Measurements from ENCODE around the gene SEC31B. TPM values are rescaled to one million over a fixed set of nuclear protein-coding genes. Genes with fewer than 3 reads are reported as not detected.
A peak's percentile ranks its signal among the peaks of the same experiment; 100 is the strongest.

SEC31B gene
- total RNA-seq, 8 experiments from 2014 or later, result 3.0 to 24.0 (median 6.4) TPM

DNA sequence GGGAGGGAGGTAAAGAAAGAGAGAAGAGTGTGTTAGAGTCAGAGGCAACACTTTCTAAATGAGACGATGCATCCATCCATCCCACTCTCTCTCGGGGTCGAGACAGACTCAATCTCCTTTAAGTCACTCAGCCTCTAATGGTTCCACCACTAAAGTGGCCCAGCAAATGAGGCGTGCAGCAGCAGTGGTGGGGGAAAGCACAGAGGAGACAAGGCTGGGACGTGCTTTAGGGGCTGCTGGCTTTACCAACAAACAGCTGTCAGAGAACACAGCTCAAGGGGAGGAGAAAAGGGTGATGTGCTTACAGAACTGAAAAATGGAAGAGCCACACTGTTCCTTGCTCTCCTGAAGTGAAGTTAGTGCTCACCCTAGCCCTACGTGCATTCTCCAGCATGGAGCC, 4.5 kb upstream of the SEC31B start:
- Histone ChIP-seq H3K4me3 (no peak overlapping the region), H3K27ac (no peak overlapping the region), H3K4me1 (replicated peaks in 1 of 2) (peaks cover 10 to 16% of the 10 kb centered on the region in 2 donors)
- in situ Hi-C loops (cut with MboI; ENCODE audit: low pct_unique_long_range_greater_than_20kb in 2 of 9, low sequenced_read_pairs in 9 of 9, unreplicated experiment in 9 of 9), result loop anchor here in 2 of 9 experiments (25.0 kb wide), 1 partner anchor 187 kb away; the partner anchor contains the start of genes PKD2L1 (in 2 of the 2) and SCD (in 2 of the 2)
- no peak for ATAC-seq (replicated peaks in 6 of 8)
- WGBS, 10 experiments, result 20 to 86% (median 80%) methylated on average over 1 of the region's 6 CpGs; no CpG with 5 or more reads in 7 of the 10 experiments

DNA sequence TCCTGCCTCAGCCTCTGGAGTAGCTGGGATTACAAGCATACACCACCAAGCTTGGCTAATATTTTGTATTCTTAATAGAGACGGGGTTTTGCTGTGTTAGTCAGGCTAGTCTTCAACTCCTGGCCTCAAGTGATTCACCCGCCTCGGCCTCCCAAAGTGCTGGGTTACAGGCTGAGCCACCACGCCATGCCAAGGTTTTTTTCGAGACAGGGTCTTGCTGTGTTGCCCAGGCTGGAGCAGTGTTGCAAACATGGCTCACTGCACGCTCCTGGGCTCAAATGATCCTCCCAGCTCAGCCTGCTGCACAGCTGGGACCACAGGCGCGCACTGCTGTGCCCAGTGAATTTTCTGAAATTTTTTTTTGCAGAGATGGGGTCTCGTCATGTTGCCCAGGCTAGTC, 3.3 kb upstream of the SEC31B start:
- in situ Hi-C loops (cut with MboI; ENCODE audit: low pct_unique_long_range_greater_than_20kb in 2 of 9, low sequenced_read_pairs in 9 of 9, unreplicated experiment in 9 of 9), result loop anchor here in 2 of 9 experiments (25.0 kb wide), 1 partner anchor 186 kb away; the partner anchor contains the start of genes PKD2L1 (in 2 of the 2) and SCD (in 2 of the 2)
- H3K27ac ChIP-seq, result no peak overlapping the region
- 94 to 100% (median 100%) methylated on average over 1 to 8 of the region's 9 CpGs; no CpG with 5 or more reads in 6 of the 10 experiments for WGBS, 10 experiments
- no peak overlapping the region for H3K4me3 ChIP-seq
- ATAC-seq (replicated peaks in 6 of 8), result no peak
- peaks cover 7 to 8% of the 10 kb centered on the region in 2 donors for H3K4me1 ChIP-seq (replicated peaks in 1 of 2)

DNA sequence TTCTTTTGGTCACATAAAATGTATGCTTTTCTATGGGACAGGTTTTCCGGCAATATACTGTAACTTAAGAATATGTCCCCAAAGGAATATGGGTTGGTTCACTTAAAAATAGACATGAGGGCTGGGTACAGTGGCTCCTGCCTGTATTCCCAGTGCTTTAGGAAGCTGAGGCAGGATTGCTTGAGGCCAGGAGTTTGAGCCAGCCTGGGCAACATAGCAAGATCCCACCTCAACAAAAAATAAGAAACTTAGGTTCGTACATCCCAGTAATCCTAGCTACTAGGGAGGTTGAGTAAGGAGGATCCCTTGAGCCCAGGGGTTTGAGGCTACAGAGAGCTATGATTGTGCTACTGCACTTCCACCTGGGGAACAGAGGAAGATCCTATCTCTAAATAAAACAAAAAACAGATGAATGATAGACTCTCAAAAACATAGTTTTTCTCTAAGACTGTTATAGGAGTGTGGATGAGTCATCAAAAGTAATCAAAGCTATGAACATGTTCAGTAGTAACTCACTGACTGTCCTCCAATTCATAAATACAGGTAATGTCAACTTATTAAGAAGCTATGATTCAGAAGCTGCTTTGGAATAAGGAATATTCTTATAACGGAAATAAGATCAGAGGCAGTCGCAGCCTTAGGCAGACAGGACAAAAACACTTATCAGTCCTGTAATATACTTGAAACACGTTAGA, 2.6 kb upstream of the SEC31B start:
- Histone ChIP-seq H3K27ac (no peak overlapping the region), H3K4me3 (no peak overlapping the region), H3K4me1 (replicated peaks in 1 of 2) (peaks cover 4 to 7% of the 10 kb centered on the region in 2 donors)
- in situ Hi-C loops (cut with MboI; ENCODE audit: low pct_unique_long_range_greater_than_20kb in 2 of 9, low sequenced_read_pairs in 9 of 9, unreplicated experiment in 9 of 9), result loop anchor here in 2 of 9 experiments (25.0 kb wide), 1 partner anchor 185 kb away; the partner anchor contains the start of genes PKD2L1 (in 2 of the 2) and SCD (in 2 of the 2)
- ATAC-seq (replicated peaks in 6 of 8), result no peak
- 63 to 100% (median 93%) methylated on average over 2 to 5 of the region's 5 CpGs; no CpG with 5 or more reads in 2 of the 10 experiments for WGBS, 10 experiments

DNA sequence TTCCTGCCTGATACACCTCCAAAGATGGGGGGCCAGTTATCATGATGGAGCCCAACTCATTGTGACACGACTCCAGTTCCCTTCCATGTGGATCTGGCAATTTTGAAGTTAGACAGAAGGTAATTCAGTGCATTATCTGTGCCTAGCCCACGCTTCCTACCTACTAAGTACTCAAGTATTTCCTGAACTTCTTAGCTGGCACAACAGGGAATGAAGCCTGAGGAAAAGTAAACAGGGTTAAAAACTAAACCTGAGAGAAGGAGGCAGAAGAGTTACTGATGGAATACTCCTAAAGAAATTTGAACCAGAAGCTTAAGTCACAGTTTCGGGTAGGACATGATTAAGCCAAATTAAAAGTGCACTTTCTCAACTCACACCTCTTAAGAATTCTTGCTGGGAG, 1.1 kb upstream of the SEC31B start:
- in situ Hi-C loops (cut with MboI; ENCODE audit: low pct_unique_long_range_greater_than_20kb in 2 of 9, low sequenced_read_pairs in 9 of 9, unreplicated experiment in 9 of 9), result loop anchor here in 2 of 9 experiments (25.0 kb wide), 1 partner anchor 184 kb away; the partner anchor contains the start of genes PKD2L1 (in 2 of the 2) and SCD (in 2 of the 2)

DNA sequence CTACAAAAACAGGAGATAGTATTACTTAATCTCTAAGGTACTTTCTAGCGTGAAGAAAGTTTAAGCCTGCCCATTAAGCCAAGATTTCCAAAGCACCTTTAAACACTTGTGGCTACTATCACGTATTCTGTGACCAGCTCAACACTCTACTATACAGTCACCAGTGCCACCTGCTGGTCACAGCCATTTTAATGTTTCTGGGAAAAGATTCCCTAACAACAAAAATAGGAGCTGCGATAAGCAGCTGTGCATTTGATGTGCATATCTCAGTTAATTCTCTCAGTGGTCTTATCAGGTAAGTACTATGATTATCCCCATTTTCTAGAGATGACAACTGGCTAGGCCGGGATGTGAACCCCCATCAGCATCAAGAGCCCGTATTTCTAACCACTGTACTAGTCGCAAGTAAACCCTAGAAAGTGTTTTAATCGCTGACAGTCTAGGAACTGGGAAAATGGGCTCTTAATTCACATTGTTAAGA, 860 bp downstream of the SEC31B start:
- in situ Hi-C loops (cut with MboI; ENCODE audit: low pct_unique_long_range_greater_than_20kb in 2 of 9, low sequenced_read_pairs in 9 of 9, unreplicated experiment in 9 of 9), result loop anchor here in 2 of 9 experiments (10.0 to 25.0 kb wide), 2 partner anchors 84 to 182 kb away; partner anchors contain the start of genes PKD2L1 (in 2 of the 2) and SCD (in 2 of the 2)
- H3K4me3 ChIP-seq, result peak overlapping the region; percentile 33 to 53 (median 37)
- no peak overlapping the region for H3K27ac ChIP-seq
- 4 to 21% (median 14%) methylated on average over 1 to 7 of the region's 7 CpGs; no CpG with 5 or more reads in 2 of the 10 experiments for WGBS, 10 experiments
- ATAC-seq (replicated peaks in 6 of 8), result peak; percentile 46 to 79 (median 58)
- H3K4me1 ChIP-seq (replicated peaks in 1 of 2), result peaks cover 4 to 7% of the 10 kb centered on the region in 2 donors

More for the DNA sequence above, 1.1 kb upstream of the SEC31B start:
- Histone ChIP-seq H3K4me3 (no peak overlapping the region), H3K4me1 (replicated peaks in 1 of 2) (peaks cover 4 to 7% of the 10 kb centered on the region in 2 donors), H3K27ac (no peak overlapping the region)
- no peak for ATAC-seq (replicated peaks in 6 of 8)
- 49 to 100% (median 86%) methylated on average over 1 to 3 of the region's 3 CpGs; no CpG with 5 or more reads in 2 of the 10 experiments for WGBS, 10 experiments

DNA sequence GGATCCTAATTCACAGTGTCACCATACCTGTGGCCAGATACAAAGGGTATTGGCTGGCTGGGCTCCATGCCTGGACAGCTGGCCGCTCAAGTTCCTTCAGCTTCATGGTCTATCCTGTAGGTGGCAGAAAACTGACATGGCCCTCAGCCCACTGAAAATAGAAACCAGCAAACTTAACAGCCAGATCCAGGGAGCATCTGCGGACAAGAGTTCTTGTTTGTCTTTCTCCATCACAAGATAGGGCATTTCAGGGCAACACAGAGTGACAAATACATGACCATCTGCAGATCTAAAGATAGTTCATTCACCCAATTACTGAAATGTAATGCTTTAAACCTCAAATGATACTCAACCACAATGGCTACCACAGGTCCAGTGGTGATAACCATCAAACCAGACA, 2.8 kb downstream of the SEC31B start:
- H3K4me1 ChIP-seq (replicated peaks in 1 of 2), result peaks cover 4 to 7% of the 10 kb centered on the region in 2 donors
- no peak overlapping the region for H3K27ac ChIP-seq
- ATAC-seq (replicated peaks in 6 of 8), result no peak
- WGBS, 10 experiments, result 55 to 100% (median 83%) methylated on average over 1 to 2 of the region's 2 CpGs; no CpG with 5 or more reads in 4 of the 10 experiments
- in situ Hi-C loops (cut with MboI; ENCODE audit: low pct_unique_long_range_greater_than_20kb in 2 of 9, low sequenced_read_pairs in 9 of 9, unreplicated experiment in 9 of 9), result loop anchor here in 2 of 9 experiments (10.0 to 25.0 kb wide), 2 partner anchors 82 to 180 kb away; partner anchors contain the start of genes PKD2L1 (in 2 of the 2) and SCD (in 2 of the 2)
- H3K4me3 ChIP-seq, result no peak overlapping the region

DNA sequence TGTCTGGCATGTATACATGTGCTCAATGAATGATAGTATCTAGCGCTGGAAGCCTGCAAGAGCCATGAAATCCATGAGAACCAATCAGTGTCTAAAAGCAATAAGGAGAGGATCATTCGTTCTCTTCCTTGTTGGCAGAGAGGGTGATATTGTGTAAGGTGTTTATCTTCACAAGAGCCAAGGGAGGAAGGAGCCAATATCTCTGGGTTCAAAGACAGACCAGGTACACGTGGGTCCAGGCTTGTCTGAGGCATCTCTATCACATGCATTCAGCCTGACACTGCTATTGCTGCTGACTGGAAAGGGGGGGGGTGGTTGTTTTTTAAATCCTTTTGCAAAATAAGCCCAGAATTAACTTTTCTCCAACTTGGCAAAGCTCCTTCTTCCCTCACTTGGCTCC, 4.0 kb downstream of the SEC31B start:
- Histone ChIP-seq H3K4me3 (no peak overlapping the region), H3K27ac (no peak overlapping the region), H3K4me1 (replicated peaks in 1 of 2) (peaks cover 4 to 7% of the 10 kb centered on the region in 2 donors)
- ATAC-seq (replicated peaks in 6 of 8), result no peak
- 40 to 100% (median 87%) methylated on average over 1 to 3 of the region's 3 CpGs; no CpG with 5 or more reads in 3 of the 10 experiments for WGBS, 10 experiments
- in situ Hi-C loops (cut with MboI; ENCODE audit: low pct_unique_long_range_greater_than_20kb in 2 of 9, low sequenced_read_pairs in 9 of 9, unreplicated experiment in 9 of 9), result loop anchor here in 2 of 9 experiments (10.0 to 25.0 kb wide), 2 partner anchors 81 to 178 kb away; partner anchors contain the start of genes PKD2L1 (in 2 of the 2) and SCD (in 2 of the 2)

DNA sequence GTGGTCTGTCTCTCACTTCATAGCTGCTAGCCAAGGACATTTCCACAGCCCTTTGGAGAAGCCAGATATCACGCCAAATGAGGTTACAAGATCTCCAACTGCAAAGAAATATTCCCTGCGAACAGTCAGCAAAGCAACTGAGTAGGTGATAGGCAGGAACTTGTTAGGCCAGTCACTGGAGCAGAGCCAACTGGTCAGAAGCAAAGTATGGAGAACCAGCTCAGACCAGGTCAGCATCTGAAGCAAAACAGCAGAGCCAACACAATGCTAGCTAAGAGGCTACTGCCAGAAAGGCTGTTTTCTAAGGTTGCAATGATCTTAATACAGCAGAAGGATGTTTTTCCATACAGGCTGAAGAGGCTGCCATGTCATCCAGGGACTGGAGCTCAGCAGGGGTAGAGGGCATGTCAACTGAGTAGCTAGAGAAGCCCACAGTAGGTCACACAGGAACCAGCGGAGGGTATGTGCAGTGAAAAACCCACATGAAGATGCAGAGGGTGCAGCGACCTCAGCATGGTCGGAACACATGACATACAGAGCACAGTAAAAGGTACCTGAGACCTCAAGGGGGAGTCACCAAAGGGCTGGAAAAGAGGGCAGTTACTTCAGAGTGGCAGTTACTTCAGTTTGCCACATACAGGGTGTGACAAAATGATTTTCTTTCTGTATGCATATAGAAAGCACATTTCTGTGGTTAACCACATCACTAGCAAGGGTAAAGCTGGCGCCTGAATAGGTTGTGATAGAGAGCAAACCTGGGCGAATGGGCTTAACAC, 8.9 kb downstream of the SEC31B start:
- Histone ChIP-seq H3K4me1 (replicated peaks in 1 of 2) (no peaks in the 10 kb centered on the region), H3K4me3 (no peak overlapping the region), H3K27ac (no peak overlapping the region)
- WGBS, 10 experiments, result 20 to 100% (median 85%) methylated on average over 1 to 6 of the region's 7 CpGs; no CpG with 5 or more reads in 1 of the 10 experiments
- peak in 2 of 8 experiments; percentile 4 to 14 for ATAC-seq (replicated peaks in 6 of 8)
- in situ Hi-C loops (cut with MboI; ENCODE audit: low pct_unique_long_range_greater_than_20kb in 2 of 9, low sequenced_read_pairs in 9 of 9, unreplicated experiment in 9 of 9), result loop anchor here in 2 of 9 experiments (10.0 to 25.0 kb wide), 2 partner anchors 76 to 173 kb away; partner anchors contain the start of genes PKD2L1 (in 2 of the 2) and SCD (in 2 of the 2)

DNA sequence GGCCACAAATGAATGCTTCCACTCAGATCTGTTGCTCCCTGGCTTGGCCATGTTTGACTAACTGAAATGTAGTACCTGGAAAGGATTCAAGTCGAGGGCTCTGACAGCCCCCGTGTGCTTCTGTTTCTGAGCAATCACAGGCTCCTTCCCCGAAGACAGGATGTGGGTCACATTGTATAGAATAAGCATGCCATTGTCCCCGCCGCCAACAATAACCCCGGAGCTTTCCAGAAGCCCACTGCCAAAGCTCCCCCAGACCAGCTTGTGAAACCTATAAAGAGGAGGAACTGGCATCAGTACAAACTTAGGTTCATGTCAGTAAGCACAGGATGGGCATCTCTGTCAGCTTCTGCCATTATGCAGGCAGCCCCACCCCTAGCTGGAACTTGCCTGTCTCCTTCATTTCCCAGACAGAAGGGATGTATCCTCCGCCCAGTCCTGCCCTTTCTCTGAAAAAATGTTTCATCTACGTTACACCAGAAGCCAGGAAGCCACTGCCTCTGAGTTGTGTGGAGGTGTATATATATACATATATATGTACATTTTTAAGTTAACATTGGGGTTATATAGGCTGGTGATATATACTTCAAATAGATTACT, 10.3 kb downstream of the SEC31B start:
- ATAC-seq (replicated peaks in 6 of 8), result peak in 2 of 8 experiments; percentile 88 to 89
- Histone ChIP-seq H3K27ac (no peak overlapping the region), H3K4me3 (no peak overlapping the region), H3K4me1 (replicated peaks in 1 of 2) (no peaks in the 10 kb centered on the region)
- in situ Hi-C loops (cut with MboI; ENCODE audit: low pct_unique_long_range_greater_than_20kb in 2 of 9, low sequenced_read_pairs in 9 of 9, unreplicated experiment in 9 of 9), result loop anchor here in 2 of 9 experiments (25.0 kb wide), 1 partner anchor 172 kb away; the partner anchor contains the start of genes PKD2L1 (in 2 of the 2) and SCD (in 2 of the 2)
- WGBS, 10 experiments, result 30 to 100% (median 75%) methylated on average over 2 to 5 of the region's 8 CpGs; no CpG with 5 or more reads in 2 of the 10 experiments

DNA sequence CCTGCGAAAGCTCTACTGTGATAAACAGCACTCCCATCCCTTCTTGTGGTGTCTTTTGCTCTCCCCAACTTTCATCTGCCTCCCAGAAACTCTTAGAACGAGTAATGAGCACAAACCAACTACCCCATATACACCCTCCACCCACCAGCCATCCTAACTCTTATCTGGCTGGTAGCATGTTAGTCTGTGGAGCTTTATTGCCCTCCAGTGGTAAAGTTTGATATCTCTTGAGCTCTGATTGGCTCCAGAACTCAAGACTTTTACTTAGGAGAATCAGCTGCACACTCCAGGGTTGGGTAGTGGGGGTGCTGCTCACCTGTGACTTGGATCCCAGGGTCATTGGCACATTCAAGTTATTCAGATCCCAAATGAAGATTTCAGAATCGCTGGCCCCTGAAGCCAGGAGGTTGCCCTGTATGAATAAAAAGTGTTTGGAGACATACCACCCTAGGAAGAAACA, 10.9 kb downstream of the SEC31B start:
- ATAC-seq (replicated peaks in 6 of 8), result peak in 7 of 8 experiments; percentile 35 to 97 (median 47)
- in situ Hi-C loops (cut with MboI; ENCODE audit: low pct_unique_long_range_greater_than_20kb in 2 of 9, low sequenced_read_pairs in 9 of 9, unreplicated experiment in 9 of 9), result loop anchor here in 2 of 9 experiments (25.0 kb wide), 1 partner anchor 171 kb away; the partner anchor contains the start of genes PKD2L1 (in 2 of the 2) and SCD (in 2 of the 2)
- WGBS, 10 experiments, result 0 to 75% (median 45%) methylated on average over 1 to 2 of the region's 3 CpGs; no CpG with 5 or more reads in 4 of the 10 experiments
- no peak overlapping the region for H3K4me3 ChIP-seq
- no peaks in the 10 kb centered on the region for H3K4me1 ChIP-seq (replicated peaks in 1 of 2)
- no peak overlapping the region for H3K27ac ChIP-seq

DNA sequence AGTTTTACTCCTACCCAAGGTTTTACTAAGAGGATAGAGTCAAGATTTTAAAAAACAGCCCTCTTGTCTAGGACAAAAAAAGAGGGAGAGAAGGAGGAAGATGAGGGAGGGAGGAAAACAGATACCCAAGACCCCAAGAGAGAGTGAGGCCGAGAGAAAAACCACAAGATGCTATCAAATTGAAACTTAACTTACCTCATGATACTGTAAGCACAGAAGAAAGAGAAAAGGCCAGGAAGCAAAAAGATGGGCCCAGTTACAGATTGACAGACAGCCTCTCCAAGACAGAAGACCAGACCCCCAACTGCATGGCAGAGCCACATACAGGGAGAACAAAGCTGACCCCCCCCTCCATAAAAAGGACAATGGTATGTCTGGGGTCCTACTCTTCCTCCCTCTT, 11.4 kb downstream of the SEC31B start:
- Histone ChIP-seq H3K4me3 (no peak overlapping the region), H3K4me1 (replicated peaks in 1 of 2) (no peaks in the 10 kb centered on the region), H3K27ac (no peak overlapping the region)
- WGBS, 10 experiments, result 0 to 71% (median 39%) methylated on average over 1 of the region's 1 CpG; no CpG with 5 or more reads in 2 of the 10 experiments
- in situ Hi-C loops (cut with MboI; ENCODE audit: low pct_unique_long_range_greater_than_20kb in 2 of 9, low sequenced_read_pairs in 9 of 9, unreplicated experiment in 9 of 9), result loop anchor here in 2 of 9 experiments (25.0 kb wide), 1 partner anchor 171 kb away; the partner anchor contains the start of genes PKD2L1 (in 2 of the 2) and SCD (in 2 of the 2)
- no peak for ATAC-seq (replicated peaks in 6 of 8)

Data from motor neuron (in vitro differentiated cells).